ENCODE measurements around the gene SLC24A3. TPM values are rescaled to one million over a fixed set of nuclear protein-coding genes. Genes with fewer than 3 reads are reported as not detected.

SLC24A3 gene
- total RNA-seq, 6 experiments from 2014 or later = not detected

- DNase-seq = peak; percentile 97
- H3K36me3 Mint-ChIP-seq (ENCODE audit: low read depth) = peaks cover 4% of the 10 kb centered on the region; the same call in 1 of the 2 replicates
- peak overlapping the region; percentile 82 for H3K27ac Mint-ChIP-seq
- H3K4me3 Mint-ChIP-seq = no peak overlapping the region
- 0 out of 2 replicates have a peak, but pooled peaks cover 3% of the 10 kb centered on the region for H3K9me3 Mint-ChIP-seq
- peak; percentile 88 for TF ChIP-seq CTCF (IDR thresholded peaks at IDR 0.05)
- H3K4me1 Mint-ChIP-seq (ENCODE audit: low read depth) = peaks cover 40% of the 10 kb centered on the region
- H3K27me3 Mint-ChIP-seq (ENCODE audit: insufficient read depth) = peaks cover 8% of the 10 kb centered on the region
These were observed 475.8 kb downstream of the SLC24A3 start for GRCh38 chr20:19688031-19688806.

GRCh38 chr20:19690462-19690861 lies 478.0 kb downstream of the SLC24A3 start:
- Mint-ChIP-seq H3K4me3 (no peak overlapping the region), H3K27ac (no peak overlapping the region), H3K9me3 (no peaks in the 10 kb centered on the region), H3K36me3 (ENCODE audit: low read depth) (peaks cover 3% of the 10 kb centered on the region; the same call in 1 of the 2 replicates), H3K27me3 (ENCODE audit: insufficient read depth) (peaks cover 8% of the 10 kb centered on the region), H3K4me1 (ENCODE audit: low read depth) (peaks cover 51% of the 10 kb centered on the region)
- no peak for DNase-seq
- TF ChIP-seq CTCF (IDR thresholded peaks at IDR 0.05) = no peak

GRCh38 chr20:19691125-19691524 lies 478.7 kb downstream of the SLC24A3 start:
- no peak for TF ChIP-seq CTCF (IDR thresholded peaks at IDR 0.05)
- Mint-ChIP-seq H3K36me3 (ENCODE audit: low read depth) (no peaks in the 10 kb centered on the region), H3K27me3 (ENCODE audit: insufficient read depth) (peaks cover 8% of the 10 kb centered on the region), H3K4me3 (no peak overlapping the region), H3K9me3 (no peaks in the 10 kb centered on the region), H3K27ac (peak overlapping the region; percentile 39), H3K4me1 (ENCODE audit: low read depth) (peaks cover 53% of the 10 kb centered on the region)
- DNase-seq = no peak

GRCh38 chr20:19692100-19692499 lies 479.7 kb downstream of the SLC24A3 start:
- peak overlapping the region; percentile 60 for H3K27ac Mint-ChIP-seq
- H3K27me3 Mint-ChIP-seq (ENCODE audit: insufficient read depth) = peaks cover 3% of the 10 kb centered on the region
- peak; percentile 14 for DNase-seq
- no peaks in the 10 kb centered on the region for H3K9me3 Mint-ChIP-seq
- no peak for TF ChIP-seq CTCF (IDR thresholded peaks at IDR 0.05)
- no peak overlapping the region for H3K4me3 Mint-ChIP-seq
- no peaks in the 10 kb centered on the region for H3K36me3 Mint-ChIP-seq (ENCODE audit: low read depth)
- peaks cover 53% of the 10 kb centered on the region for H3K4me1 Mint-ChIP-seq (ENCODE audit: low read depth)

- H3K4me3 Mint-ChIP-seq = peak overlapping the region; percentile 76
- no peaks in the 10 kb centered on the region for H3K9me3 Mint-ChIP-seq
- DNase-seq = no peak
- no peaks in the 10 kb centered on the region for H3K36me3 Mint-ChIP-seq (ENCODE audit: low read depth)
- peak; percentile 99 for TF ChIP-seq CTCF (IDR thresholded peaks at IDR 0.05)
- no peak overlapping the region for H3K27ac Mint-ChIP-seq
- peaks cover 3% of the 10 kb centered on the region for H3K27me3 Mint-ChIP-seq (ENCODE audit: insufficient read depth)
- peaks cover 53% of the 10 kb centered on the region for H3K4me1 Mint-ChIP-seq (ENCODE audit: low read depth)
These were observed 480.3 kb downstream of the SLC24A3 start for GRCh38 chr20:19692685-19693119.
